Endothelial cell of umbilical vein (primary cell): Measurements from ENCODE around the gene MUC3A.

Experiments
- CTCF ChIP-seq, 2 donors: IDR thresholded peaks; 1 replicate in 1 of 2; 2 replicates in 1 of 2; pipeline ENCODE4 v1.5.1; 2011; ENCODE audit warnings: low read length in 2 of 2, mild to moderate bottlenecking in 2 of 2, moderate library complexity in 2 of 2, control low read depth in 1 of 2, inconsistent platforms in 1 of 2, low read depth in 1 of 2; ENCODE audit not compliant: insufficient read depth in 1 of 2; ENCODE audit errors: extremely low read depth in 1 of 2
- EZH2 ChIP-seq: IDR thresholded peaks from 2 replicates; pipeline ENCODE4 v1.6.1; 2012; ENCODE audit warnings: borderline replicate concordance, low read depth, mild to moderate bottlenecking, moderate library complexity, low read length, inconsistent platforms; ENCODE audit not compliant: severe bottlenecking
- MYC ChIP-seq: IDR thresholded peaks from one replicate; pipeline ENCODE4 v1.6.1; 2011; ENCODE audit warnings: mild to moderate bottlenecking, low read depth, low read length
- POLR2A ChIP-seq: IDR thresholded peaks from 2 replicates; pipeline ENCODE4 v1.6.1; 2012; ENCODE audit warnings: low read depth, mild to moderate bottlenecking, control low read depth, low read length
- POLR2AphosphoS5 ChIP-seq: IDR thresholded peaks from 2 replicates; pipeline ENCODE4 v1.6.1; 2012; ENCODE audit warnings: low read depth, mild to moderate bottlenecking, control low read depth, low read length, moderate library complexity; ENCODE audit not compliant: insufficient read depth
- TF ChIP-seq, protein P1 (sequence below): IDR thresholded peaks from 2 replicates; pipeline ENCODE4 v1.6.1; 2011; ENCODE audit not compliant: insufficient read depth, insufficient read length

- TF ChIP-seq CTCF (IDR thresholded peaks at IDR 0.05; ENCODE audit: extremely low read depth in 1 of 2, insufficient read depth in 1 of 2, low read depth in 1 of 2, low read length in 2 of 2): no peak
- TF ChIP-seq EZH2: no peak
- TF ChIP-seq POLR2A: no peak
- TF ChIP-seq POLR2AphosphoS5: no peak
- TF ChIP-seq, protein P1, sequence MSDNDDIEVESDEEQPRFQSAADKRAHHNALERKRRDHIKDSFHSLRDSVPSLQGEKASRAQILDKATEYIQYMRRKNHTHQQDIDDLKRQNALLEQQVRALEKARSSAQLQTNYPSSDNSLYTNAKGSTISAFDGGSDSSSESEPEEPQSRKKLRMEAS: no peak
- no peak for TF ChIP-seq MYC
Measured at GRCh38 chr7:100911484-100911883, 37.9 kb upstream of the MUC3A start.
